Suprapubic skin (tissue), 4 donors: Measurements from ENCODE around the gene HS3ST6. TPM values are rescaled to one million over a fixed set of nuclear protein-coding genes. Genes with fewer than 3 reads are reported as not detected.
A peak's percentile ranks its signal among the peaks of the same experiment; 100 is the strongest.
"Not testable (repeated sequence)": the region's sequence is repeated elsewhere in the genome, so short reads cannot be mapped to it uniquely, and the experiment has no call there.

Source experiments
- DNase-seq, 2 donors: peaks; one replicate each; pipeline ENCODE4 v3.0.0-alpha.2; 2019; ENCODE audit warnings: low spot score in 2 of 2
- H3K27ac ChIP-seq: fragments of 200-600 bp; sonication (generic); one replicate; pipeline ENCODE4 v1.5.1; 2019
- H3K27me3 ChIP-seq: fragments of 200-600 bp; sonication (generic); one replicate; pipeline ENCODE4 v1.5.1; 2019
- H3K36me3 ChIP-seq: fragments of 200-600 bp; sonication (generic); one replicate; pipeline ENCODE4 v1.5.1; 2019
- H3K4me1 ChIP-seq: fragments of 200-600 bp; sonication (generic); one replicate; pipeline ENCODE4 v1.5.1; 2019
- H3K4me3 ChIP-seq: fragments of 200-600 bp; sonication (generic); one replicate; pipeline ENCODE4 v1.5.1; 2019; ENCODE audit warnings: mild to moderate bottlenecking
- H3K9me3 ChIP-seq: fragments of 200-600 bp; sonication (generic); one replicate; pipeline ENCODE4 v1.5.1; 2019
- CTCF ChIP-seq, 2 donors: fragments of 200-600 bp in 1 of 2; fragments of 450-650 bp in 1 of 2; sonication (generic) in 1 of 2; IDR thresholded peaks; one replicate each; pipeline ENCODE4 v1.5.1; 2016 to 2019; ENCODE audit warnings: antibody characterized with exemption in 2 of 2, mild to moderate bottlenecking in 1 of 2, moderate library complexity in 1 of 2
- EP300 ChIP-seq: sonication (generic); formaldehyde crosslinking; IDR thresholded peaks from one replicate; pipeline ENCODE4 v1.6.1; 2017; ENCODE audit warnings: antibody characterized with exemption
- POLR2A ChIP-seq, 2 donors: fragments of 450-650 bp; IDR thresholded peaks; one replicate each; pipeline ENCODE4 v1.6.1; 2017; ENCODE audit warnings: antibody characterized with exemption in 2 of 2, mild to moderate bottlenecking in 2 of 2, moderate library complexity in 2 of 2
- POLR2AphosphoS5 ChIP-seq, 3 donors: sonication (generic); formaldehyde crosslinking; IDR thresholded peaks; one replicate each; pipeline ENCODE4 v1.6.1; 2017; ENCODE audit warnings: antibody characterized with exemption in 3 of 3
- WGBS: methylation state at CpG from one replicate; pipeline ENCODE4 v1.1.5; 2018; 5-methylcytosine and 5-hydroxymethylcytosine counted together
- total RNA-seq, 4 donors: library from RNA; depleted of rRNA; stranded (reverse); fragments of >200 nt; gene quantifications; one replicate each; pipeline ENCODE4 v1.1.0, GENCODE V29; 2016

The HS3ST6 gene
- total RNA-seq, 4 donors from 2014 or later, result 28.5 to 76.7 (median 58.5) TPM

DNA sequence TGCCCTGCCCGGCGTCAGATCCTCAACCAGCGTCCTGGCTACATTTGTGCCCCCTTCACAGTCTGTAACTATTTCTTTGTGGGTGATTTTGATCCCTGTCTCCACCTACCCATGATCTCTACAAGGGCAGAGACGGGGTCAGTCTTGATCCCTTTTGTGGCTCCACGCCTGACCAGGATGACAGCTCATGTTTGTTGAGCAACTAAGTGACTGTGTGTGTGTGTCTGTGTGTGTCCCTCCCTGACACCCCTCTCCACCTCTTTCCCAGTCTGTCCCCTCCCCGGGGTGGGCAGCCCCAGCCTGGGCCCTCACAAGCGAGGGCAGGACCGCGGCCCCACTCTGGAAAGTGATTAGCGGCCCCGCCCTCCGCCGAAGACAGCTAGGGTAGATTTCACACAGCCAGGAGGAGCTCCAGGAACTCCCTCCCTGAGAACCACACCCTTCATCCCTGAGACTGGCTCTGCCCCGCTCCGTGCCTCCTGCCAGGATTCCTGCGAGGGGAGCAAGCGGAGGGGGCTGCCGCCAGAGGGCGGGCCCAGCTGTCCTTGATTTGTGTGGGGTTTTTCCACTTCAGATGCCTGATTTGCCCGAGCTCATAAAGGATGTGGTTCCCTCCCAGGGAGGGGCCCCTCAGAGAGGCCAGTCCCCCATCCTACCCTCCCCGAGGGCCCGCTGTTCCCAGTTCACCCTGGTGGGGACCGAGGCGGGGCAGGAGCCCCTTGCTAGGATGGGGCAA, 5.3 kb upstream of the HS3ST6 start:
- 27% methylated on average over 10 of the region's 24 CpGs for WGBS
- H3K4me3 ChIP-seq, result no peak overlapping the region
- H3K36me3 ChIP-seq, result no peaks in the 10 kb centered on the region
- H3K9me3 ChIP-seq, result no peaks in the 10 kb centered on the region
- peak overlapping the region; percentile 8 for H3K27ac ChIP-seq
- H3K4me1 ChIP-seq, result peaks cover 36% of the 10 kb centered on the region
- TF ChIP-seq EP300, result no peak
- no peak for TF ChIP-seq POLR2AphosphoS5 (IDR thresholded peaks at IDR 0.05)
- no peak for TF ChIP-seq POLR2A (IDR thresholded peaks at IDR 0.05)
- peak; percentile 4 to 25 for TF ChIP-seq CTCF (IDR thresholded peaks at IDR 0.05)
- peaks cover 47% of the 10 kb centered on the region for H3K27me3 ChIP-seq
- DNase-seq, result no peak

- Histone ChIP-seq H3K4me1 (peaks cover 45% of the 10 kb centered on the region), H3K9me3 (no peaks in the 10 kb centered on the region), H3K4me3 (no peak overlapping the region), H3K27me3 (peaks cover 58% of the 10 kb centered on the region), H3K36me3 (no peaks in the 10 kb centered on the region), H3K27ac (no peak overlapping the region)
- DNase-seq, result no peak
- 76% methylated on average over 8 of the region's 8 CpGs for WGBS
- no peak for TF ChIP-seq POLR2A (IDR thresholded peaks at IDR 0.05)
- no peak for TF ChIP-seq CTCF (IDR thresholded peaks at IDR 0.05)
- no peak for TF ChIP-seq POLR2AphosphoS5 (IDR thresholded peaks at IDR 0.05)
- TF ChIP-seq EP300, result no peak
Measured at GRCh38 chr16:1922357-1922756, 4.1 kb upstream of the HS3ST6 start.

GRCh38 chr16:1920727-1921171, 2.5 kb upstream of the HS3ST6 start:
- peaks cover 48% of the 10 kb centered on the region for H3K4me1 ChIP-seq

DNA sequence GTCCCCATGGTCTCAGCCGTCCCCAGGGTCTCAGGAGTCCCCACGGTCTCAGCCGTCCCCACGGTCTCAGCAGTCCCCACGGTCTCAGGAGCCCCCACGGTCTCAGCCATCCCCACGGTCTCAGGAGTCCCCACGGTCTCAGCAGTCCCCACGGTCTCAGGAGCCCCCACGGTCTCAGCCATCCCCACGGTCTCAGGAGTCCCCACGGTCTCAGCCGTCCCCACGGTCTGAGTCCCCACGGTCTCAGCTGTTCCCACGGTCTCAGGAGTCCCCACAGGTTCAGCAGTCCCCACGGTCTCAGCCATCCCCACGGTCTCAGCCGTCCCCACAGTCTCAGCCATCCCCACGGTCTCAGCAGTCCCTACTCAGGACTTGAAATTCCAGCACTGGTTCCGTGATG, 1.9 kb upstream of the HS3ST6 start:
- peaks cover 52% of the 10 kb centered on the region for H3K4me1 ChIP-seq
- WGBS, result 66% methylated on average over 20 of the region's 21 CpGs
- H3K4me3 ChIP-seq, H3K27ac ChIP-seq, H3K9me3 ChIP-seq, H3K36me3 ChIP-seq, DNase-seq: not testable (repeated sequence)
- H3K27me3 ChIP-seq, result peaks cover 74% of the 10 kb centered on the region

More at GRCh38 chr16:1920727-1921171, 2.5 kb upstream of the HS3ST6 start:
- no peak overlapping the region for H3K4me3 ChIP-seq
- TF ChIP-seq POLR2A (IDR thresholded peaks at IDR 0.05), result no peak
- TF ChIP-seq POLR2AphosphoS5 (IDR thresholded peaks at IDR 0.05), result no peak
- no peak for TF ChIP-seq CTCF (IDR thresholded peaks at IDR 0.05)
- TF ChIP-seq EP300, result no peak
- no peak for DNase-seq
- peaks cover 74% of the 10 kb centered on the region for H3K27me3 ChIP-seq
- no peaks in the 10 kb centered on the region for H3K9me3 ChIP-seq
- H3K36me3 ChIP-seq, result no peaks in the 10 kb centered on the region
- 15% methylated on average over 15 of the region's 15 CpGs for WGBS
- no peak overlapping the region for H3K27ac ChIP-seq

GRCh38 chr16:1919327-1919998, 1.2 kb upstream of the HS3ST6 start:
- no peaks in the 10 kb centered on the region for H3K36me3 ChIP-seq
- WGBS, result 36% methylated on average over 17 of the region's 30 CpGs
- peaks cover 55% of the 10 kb centered on the region for H3K4me1 ChIP-seq
- DNase-seq, result no peak
- no peaks in the 10 kb centered on the region for H3K9me3 ChIP-seq
- peak overlapping the region; percentile 46 for H3K4me3 ChIP-seq
- H3K27me3 ChIP-seq, result peaks cover 79% of the 10 kb centered on the region
- TF ChIP-seq CTCF (IDR thresholded peaks at IDR 0.05), result no peak
- no peak overlapping the region for H3K27ac ChIP-seq
